SH-SY5Y (cell line): ENCODE results near the gene TERT.

Experiments
- GATA2 ChIP-seq: IDR thresholded peaks from 2 replicates; pipeline ENCODE4 v1.6.1; 2011; ENCODE audit warnings: mild to moderate bottlenecking, low read depth, low read length
- GATA3 ChIP-seq: IDR thresholded peaks from 2 replicates; pipeline ENCODE4 v1.6.1; 2011; ENCODE audit warnings: low read depth, mild to moderate bottlenecking, low read length, moderate library complexity

GRCh38 chr5:1317921-1318565 lies 23.2 kb upstream of the TERT start:
- TF ChIP-seq GATA2 (no peak), GATA3 (no peak)
